Measurements from ENCODE around the gene NEK3. TPM values are rescaled to one million over a fixed set of nuclear protein-coding genes. Genes with fewer than 3 reads are reported as not detected.
"Not testable (repeated sequence)": the region's sequence is repeated elsewhere in the genome, so short reads cannot be mapped to it uniquely, and the experiment has no call there.

The NEK3 gene
- total and polyA plus RNA-seq, 2 experiments from 2014 or later, result 8.9 to 11.1 TPM

- H3K27ac ChIP-seq; H3F3A ChIP-seq (ENCODE audit: insufficient read depth); H3K9me3 ChIP-seq (ENCODE audit: low read depth); H3K27me3 ChIP-seq (replicated peaks; ENCODE audit: insufficient read depth); H2AFZ ChIP-seq; H3K36me3 ChIP-seq (ENCODE audit: low read depth); H3K9ac ChIP-seq; H3K4me3 ChIP-seq; H3K4me2 ChIP-seq (ENCODE audit: unreplicated experiment); H4K20me1 ChIP-seq (ENCODE audit: insufficient read depth); in situ Hi-C loops (cut with MboI); H3K9me2 ChIP-seq (ENCODE audit: insufficient read depth); H3K79me2 ChIP-seq (ENCODE audit: insufficient read depth); H3K4me1 ChIP-seq (ENCODE audit: insufficient read depth): not testable (repeated sequence)
- WGBS, 2 experiments (ENCODE audit: low coverage in 1 of 2, low lambda C conversion rate in 2 of 2, missing lambda C conversion rate in 2 of 2), result 39 to 53% methylated on average over 12 of the region's 12 CpGs
- peak; percentile 63 for DNase-seq
Observed at GRCh38 chr13:52201439-52202193, 42.2 kb upstream of the NEK3 start.

GRCh38 chr13:52195401-52195837 is 36.0 kb upstream of the NEK3 start:
- Histone ChIP-seq H3K27ac (no peak overlapping the region), H3K9me2 (ENCODE audit: insufficient read depth) (no peaks in the 10 kb centered on the region), H3K9ac (peak overlapping the region; percentile 90), H3K4me1 (ENCODE audit: insufficient read depth) (0 out of 2 replicates have a peak, but pooled peaks cover 6% of the 10 kb centered on the region), H3K4me3 (peak overlapping the region; percentile 98), H4K20me1 (ENCODE audit: insufficient read depth) (no peaks in the 10 kb centered on the region), H3K9me3 (ENCODE audit: low read depth) (no peaks in the 10 kb centered on the region), H3F3A (ENCODE audit: insufficient read depth) (peaks cover 5% of the 10 kb centered on the region; the same call in 1 of the 2 replicates), H3K36me3 (ENCODE audit: low read depth) (no peaks in the 10 kb centered on the region), H3K79me2 (ENCODE audit: insufficient read depth) (peaks cover 33% of the 10 kb centered on the region), H3K27me3 (replicated peaks; ENCODE audit: insufficient read depth) (no peaks in the 10 kb centered on the region), H2AFZ (peak overlapping the region; percentile 99), H3K4me2 (ENCODE audit: unreplicated experiment) (peak overlapping the region; percentile 86)
- WGBS, 2 experiments (ENCODE audit: low coverage in 1 of 2, low lambda C conversion rate in 2 of 2, missing lambda C conversion rate in 2 of 2), result 2 to 4% methylated on average over 34 of the region's 34 CpGs
- in situ Hi-C loops (cut with MboI), result no loop called here
- TF ChIP-seq EZH2 (IDR thresholded peaks at IDR 0.05; ENCODE audit: insufficient read depth, poor library complexity, severe bottlenecking) (no peak), EZH2phosphoT487 (IDR thresholded peaks at IDR 0.05; ENCODE audit: insufficient read depth, low read depth) (no peak)
- DNase-seq, result peak; percentile 75

- Histone ChIP-seq H4K20me1 (ENCODE audit: insufficient read depth) (no peaks in the 10 kb centered on the region), H3K4me2 (ENCODE audit: unreplicated experiment) (peak overlapping the region; percentile 95), H2AFZ (peak overlapping the region; percentile 99), H3K4me1 (ENCODE audit: insufficient read depth) (0 out of 2 replicates have a peak, but pooled peaks cover 6% of the 10 kb centered on the region), H3K27ac (peak overlapping the region; percentile 72), H3K27me3 (replicated peaks; ENCODE audit: insufficient read depth) (no peaks in the 10 kb centered on the region), H3K9me2 (ENCODE audit: insufficient read depth) (no peaks in the 10 kb centered on the region), H3F3A (ENCODE audit: insufficient read depth) (peaks cover 5% of the 10 kb centered on the region; the same call in 1 of the 2 replicates), H3K9me3 (ENCODE audit: low read depth) (no peaks in the 10 kb centered on the region), H3K79me2 (ENCODE audit: insufficient read depth) (peaks cover 43% of the 10 kb centered on the region), H3K9ac (peak overlapping the region; percentile 90), H3K4me3 (peak overlapping the region; percentile 98), H3K36me3 (ENCODE audit: low read depth) (no peaks in the 10 kb centered on the region)
- DNase-seq, result peak; percentile 89
- 0 to 3% methylated on average over 47 of the region's 47 CpGs for WGBS, 2 experiments (ENCODE audit: low coverage in 1 of 2, low lambda C conversion rate in 2 of 2, missing lambda C conversion rate in 2 of 2)
- no peak for TF ChIP-seq EZH2 (IDR thresholded peaks at IDR 0.05; ENCODE audit: insufficient read depth, poor library complexity, severe bottlenecking)
- TF ChIP-seq EZH2phosphoT487 (IDR thresholded peaks at IDR 0.05; ENCODE audit: insufficient read depth, low read depth), result no peak
- in situ Hi-C loops (cut with MboI), result no loop called here
Observed at GRCh38 chr13:52194184-52194868, 34.9 kb upstream of the NEK3 start.

GRCh38 chr13:52193587-52194183 is 34.3 kb upstream of the NEK3 start:
- in situ Hi-C loops (cut with MboI), result not testable (repeated sequence)

GRCh38 chr13:52187424-52188187 is 28.2 kb upstream of the NEK3 start:
- H3K27ac ChIP-seq; H3K36me3 ChIP-seq (ENCODE audit: low read depth); H3F3A ChIP-seq (ENCODE audit: insufficient read depth); in situ Hi-C loops (cut with MboI); H3K27me3 ChIP-seq (replicated peaks; ENCODE audit: insufficient read depth); H3K4me1 ChIP-seq (ENCODE audit: insufficient read depth); H3K9me3 ChIP-seq (ENCODE audit: low read depth); H4K20me1 ChIP-seq (ENCODE audit: insufficient read depth); H3K4me2 ChIP-seq (ENCODE audit: unreplicated experiment); H3K4me3 ChIP-seq; H3K9me2 ChIP-seq (ENCODE audit: insufficient read depth); DNase-seq; H3K9ac ChIP-seq; H2AFZ ChIP-seq: not testable (repeated sequence)
- WGBS, 2 experiments (ENCODE audit: low coverage in 1 of 2, low lambda C conversion rate in 2 of 2, missing lambda C conversion rate in 2 of 2), result 97% methylated on average over 4 of the region's 4 CpGs
- H3K79me2 ChIP-seq (ENCODE audit: insufficient read depth), result peaks cover 39% of the 10 kb centered on the region

More at GRCh38 chr13:52193587-52194183, 34.3 kb upstream of the NEK3 start:
- H4K20me1 ChIP-seq (ENCODE audit: insufficient read depth); H3K9me3 ChIP-seq (ENCODE audit: low read depth); H3K9me2 ChIP-seq (ENCODE audit: insufficient read depth); H3K27me3 ChIP-seq (replicated peaks; ENCODE audit: insufficient read depth); H3K4me1 ChIP-seq (ENCODE audit: insufficient read depth); H3F3A ChIP-seq (ENCODE audit: insufficient read depth); H3K36me3 ChIP-seq (ENCODE audit: low read depth): not testable (repeated sequence)
- 2 to 5% methylated on average over 14 of the region's 14 CpGs for WGBS, 2 experiments (ENCODE audit: low coverage in 1 of 2, low lambda C conversion rate in 2 of 2, missing lambda C conversion rate in 2 of 2)
- Histone ChIP-seq H3K9ac (peak overlapping the region; percentile 90), H3K4me3 (peak overlapping the region; percentile 98), H3K27ac (peak overlapping the region; percentile 72), H3K4me2 (ENCODE audit: unreplicated experiment) (peak overlapping the region; percentile 95), H2AFZ (peak overlapping the region; percentile 99), H3K79me2 (ENCODE audit: insufficient read depth) (peaks cover 47% of the 10 kb centered on the region)
- DNase-seq, result peak; percentile 64
